ENCODE data around the gene SMOC1.
"Not testable (repeated sequence)": the region's sequence is repeated elsewhere in the genome, so short reads cannot be mapped to it uniquely, and the experiment has no call there.

DNA sequence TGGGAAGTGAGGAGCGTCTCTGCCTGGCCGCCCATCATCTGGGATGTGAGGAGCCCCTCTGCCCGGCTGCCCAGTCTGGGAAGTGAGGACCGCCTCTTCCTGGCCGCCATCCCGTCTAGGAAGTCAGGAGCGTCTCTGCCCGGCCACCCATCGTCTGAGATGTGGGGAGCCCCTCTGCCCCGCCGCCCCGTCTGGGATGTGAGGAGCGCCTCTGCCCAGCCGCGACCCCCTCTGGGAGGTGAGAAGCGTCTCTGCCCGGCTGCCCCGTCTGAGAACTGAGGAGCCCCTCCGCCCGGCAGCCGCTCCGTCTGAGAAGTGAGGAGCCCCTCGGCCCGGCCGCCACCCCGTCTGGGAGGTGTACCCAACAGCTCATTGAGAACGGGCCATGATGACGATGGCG, 23.8 kb downstream of the SMOC1 start:
- not testable (repeated sequence) for TF ChIP-seq POLR2A (IDR thresholded peaks at IDR 0.05; ENCODE audit: low read depth, low read length); POLR2AphosphoS5 (IDR thresholded peaks at IDR 0.05; ENCODE audit: low read depth, low read length); PAX5 (IDR thresholded peaks at IDR 0.05; ENCODE audit: insufficient read depth, low read length, severe bottlenecking); TAF1 (IDR thresholded peaks at IDR 0.05; ENCODE audit: low read depth, low read length)
